Activated CD4-positive, alpha-beta memory T cell treated with anti-CD3 and anti-CD28 coated beads for 36 hours (primary cell): Measurements from ENCODE around the gene ARHGAP6. TPM values are rescaled to one million over a fixed set of nuclear protein-coding genes. Genes with fewer than 3 reads are reported as not detected.
"Not testable (repeated sequence)": the region's sequence is repeated elsewhere in the genome, so short reads cannot be mapped to it uniquely, and the experiment has no call there.

Experiments used
- CTCF ChIA-PET: fragments of 350-600 bp; sonication (Branson Sonifier 250); formaldehyde crosslinking; loops from one replicate; lab custom pipeline; 2021; ENCODE audit warnings: antibody characterized with exemption, inconsistent platforms; lab: Charles Lee
- POLR2A ChIA-PET: fragments of 350-600 bp; sonication (Branson Sonifier 250); formaldehyde crosslinking; loops from one replicate; lab custom pipeline; 2021; ENCODE audit warnings: antibody characterized with exemption; lab: Charles Lee
- DNase-seq: peaks from one replicate; pipeline ENCODE4 v3.0.0-alpha.2; 2020
- H3K27ac Mint-ChIP-seq: one replicate; pipeline ENCODE4 v1.8.0; 2021; ENCODE audit warnings: mixed read lengths
- H3K27me3 Mint-ChIP-seq: one replicate; pipeline ENCODE4 v1.8.0; 2021; ENCODE audit warnings: mixed read lengths
- H3K36me3 Mint-ChIP-seq: one replicate; pipeline ENCODE4 v1.8.0; 2021; ENCODE audit warnings: mixed read lengths
- H3K4me1 Mint-ChIP-seq: one replicate; pipeline ENCODE4 v1.8.0; 2021; ENCODE audit warnings: low read depth, mixed read lengths
- H3K4me3 Mint-ChIP-seq: one replicate; pipeline ENCODE4 v1.8.0; 2021; ENCODE audit warnings: mild to moderate bottlenecking, mixed read lengths
- H3K9me3 Mint-ChIP-seq: one replicate; pipeline ENCODE4 v1.8.0; 2021; ENCODE audit warnings: mixed read lengths
- intact Hi-C: fragments of 100-400 bp; cut with micrococcal nuclease; formaldehyde crosslinking; loops from one replicate; pipeline ENCODE4 v1.15.1; 2023
- total RNA-seq, 2 experiments: library from RNA; stranded (reverse); gene quantifications; one replicate each; pipeline ENCODE4 v1.2.3, GENCODE V29; 2021

ARHGAP6 gene
- total RNA-seq, 2 experiments from 2014 or later = not detected

GRCh38 chrX:11381464-11381863 is 284.3 kb downstream of the ARHGAP6 start:
- Mint-ChIP-seq H3K27me3 (no peaks in the 10 kb centered on the region), H3K4me3 (no peak overlapping the region), H3K9me3 (no peaks in the 10 kb centered on the region), H3K27ac (no peak overlapping the region), H3K4me1 (no peaks in the 10 kb centered on the region), H3K36me3 (no peaks in the 10 kb centered on the region)
- DNase-seq = no peak
- POLR2A ChIA-PET = no interaction called here
- CTCF ChIA-PET = interaction anchor here (0.6 to 1.6 kb wide), 2 partner anchors 10 to 322 kb away, joined by 3 to 5 read pairs; no protein-coding TSS in a partner anchor
- intact Hi-C loops = no loop called here

GRCh38 chrX:11380187-11380844 is 285.4 kb downstream of the ARHGAP6 start:
- Mint-ChIP-seq H3K27me3 (no peaks in the 10 kb centered on the region), H3K27ac (no peak overlapping the region), H3K36me3 (no peaks in the 10 kb centered on the region), H3K4me3 (no peak overlapping the region), H3K9me3 (no peaks in the 10 kb centered on the region), H3K4me1 (no peaks in the 10 kb centered on the region)
- ChIA-PET CTCF (no interaction called here), POLR2A (no interaction called here)
- DNase-seq = no peak
- intact Hi-C loops = no loop called here

GRCh38 chrX:11376163-11376562 is 289.6 kb downstream of the ARHGAP6 start:
- H3K27me3 Mint-ChIP-seq = no peaks in the 10 kb centered on the region
- no peaks in the 10 kb centered on the region for H3K9me3 Mint-ChIP-seq
- no peaks in the 10 kb centered on the region for H3K36me3 Mint-ChIP-seq
- DNase-seq = no peak
- H3K4me1 Mint-ChIP-seq = no peaks in the 10 kb centered on the region
- ChIA-PET POLR2A (no interaction called here), CTCF (no interaction called here)
- intact Hi-C loops = no loop called here
- H3K4me3 Mint-ChIP-seq = no peak overlapping the region
- no peak overlapping the region for H3K27ac Mint-ChIP-seq

GRCh38 chrX:11375614-11376119 is 290.1 kb downstream of the ARHGAP6 start:
- intact Hi-C loops = no loop called here
- Mint-ChIP-seq H3K9me3 (no peaks in the 10 kb centered on the region), H3K4me1 (no peaks in the 10 kb centered on the region), H3K27ac (no peak overlapping the region), H3K36me3 (no peaks in the 10 kb centered on the region), H3K4me3 (no peak overlapping the region), H3K27me3 (no peaks in the 10 kb centered on the region)
- CTCF ChIA-PET = no interaction called here
- POLR2A ChIA-PET = no interaction called here
- no peak for DNase-seq

DNA sequence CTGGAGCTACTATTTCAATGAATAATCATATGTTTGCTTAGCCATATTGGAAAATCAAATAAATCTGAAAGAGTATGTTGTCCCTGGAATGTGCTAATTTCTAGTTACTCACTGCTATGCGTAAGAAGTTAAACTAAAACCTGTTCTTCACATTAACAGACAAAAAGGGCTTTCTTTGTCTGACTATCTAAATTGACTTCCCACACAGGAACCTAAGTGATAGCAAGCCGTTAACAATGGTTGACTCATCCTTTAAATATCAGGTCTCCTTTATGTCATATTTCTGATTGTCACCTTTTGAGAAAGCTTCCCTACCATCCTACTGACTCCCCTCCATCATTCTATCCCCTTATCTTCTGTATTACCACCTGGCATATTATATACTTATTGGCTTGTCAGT is 291.1 kb downstream of the ARHGAP6 start:
- CTCF ChIA-PET = no interaction called here

GRCh38 chrX:11371106-11371505 is 294.6 kb downstream of the ARHGAP6 start:
- no peaks in the 10 kb centered on the region for H3K9me3 Mint-ChIP-seq

More for the DNA sequence above, 291.1 kb downstream of the ARHGAP6 start:
- no peaks in the 10 kb centered on the region for H3K27me3 Mint-ChIP-seq
- H3K4me3 Mint-ChIP-seq = no peak overlapping the region
- H3K36me3 Mint-ChIP-seq = no peaks in the 10 kb centered on the region
- POLR2A ChIA-PET = no interaction called here
- no peaks in the 10 kb centered on the region for H3K4me1 Mint-ChIP-seq
- H3K9me3 Mint-ChIP-seq = no peaks in the 10 kb centered on the region
- no peak overlapping the region for H3K27ac Mint-ChIP-seq
- intact Hi-C loops = no loop called here
- no peak for DNase-seq

GRCh38 chrX:11367609-11368430 is 297.9 kb downstream of the ARHGAP6 start:
- no peak overlapping the region for H3K27ac Mint-ChIP-seq
- H3K36me3 Mint-ChIP-seq = no peaks in the 10 kb centered on the region
- CTCF ChIA-PET = no interaction called here
- no peak for DNase-seq
- POLR2A ChIA-PET = no interaction called here
- no peak overlapping the region for H3K4me3 Mint-ChIP-seq
- no peaks in the 10 kb centered on the region for H3K4me1 Mint-ChIP-seq
- intact Hi-C loops = no loop called here
- H3K27me3 Mint-ChIP-seq = no peaks in the 10 kb centered on the region
- H3K9me3 Mint-ChIP-seq = peaks cover 2% of the 10 kb centered on the region

More at GRCh38 chrX:11371106-11371505, 294.6 kb downstream of the ARHGAP6 start:
- intact Hi-C loops = no loop called here
- no peak overlapping the region for H3K4me3 Mint-ChIP-seq
- DNase-seq = no peak
- H3K36me3 Mint-ChIP-seq = no peaks in the 10 kb centered on the region
- POLR2A ChIA-PET = no interaction called here
- CTCF ChIA-PET = no interaction called here
- H3K27ac Mint-ChIP-seq = no peak overlapping the region
- no peaks in the 10 kb centered on the region for H3K4me1 Mint-ChIP-seq
- H3K27me3 Mint-ChIP-seq = no peaks in the 10 kb centered on the region

GRCh38 chrX:11366998-11367595 is 298.6 kb downstream of the ARHGAP6 start:
- ChIA-PET CTCF (no interaction called here), POLR2A (no interaction called here)
- H3K4me3 Mint-ChIP-seq = no peak overlapping the region
- H3K4me1 Mint-ChIP-seq = no peaks in the 10 kb centered on the region
- no peaks in the 10 kb centered on the region for H3K36me3 Mint-ChIP-seq
- peaks cover 2% of the 10 kb centered on the region for H3K9me3 Mint-ChIP-seq
- H3K27ac Mint-ChIP-seq = no peak overlapping the region
- H3K27me3 Mint-ChIP-seq = no peaks in the 10 kb centered on the region
- intact Hi-C loops = no loop called here
- DNase-seq = no peak

- CTCF ChIA-PET = no interaction called here
- intact Hi-C loops = no loop called here
- H3K9me3 Mint-ChIP-seq = peaks cover 2% of the 10 kb centered on the region
- no peak overlapping the region for H3K4me3 Mint-ChIP-seq
- DNase-seq = no peak
- POLR2A ChIA-PET = no interaction called here
- no peaks in the 10 kb centered on the region for H3K27me3 Mint-ChIP-seq
- H3K36me3 Mint-ChIP-seq = no peaks in the 10 kb centered on the region
- no peak overlapping the region for H3K27ac Mint-ChIP-seq
- H3K4me1 Mint-ChIP-seq = no peaks in the 10 kb centered on the region
Observed at GRCh38 chrX:11365426-11365825, 300.3 kb downstream of the ARHGAP6 start.

DNA sequence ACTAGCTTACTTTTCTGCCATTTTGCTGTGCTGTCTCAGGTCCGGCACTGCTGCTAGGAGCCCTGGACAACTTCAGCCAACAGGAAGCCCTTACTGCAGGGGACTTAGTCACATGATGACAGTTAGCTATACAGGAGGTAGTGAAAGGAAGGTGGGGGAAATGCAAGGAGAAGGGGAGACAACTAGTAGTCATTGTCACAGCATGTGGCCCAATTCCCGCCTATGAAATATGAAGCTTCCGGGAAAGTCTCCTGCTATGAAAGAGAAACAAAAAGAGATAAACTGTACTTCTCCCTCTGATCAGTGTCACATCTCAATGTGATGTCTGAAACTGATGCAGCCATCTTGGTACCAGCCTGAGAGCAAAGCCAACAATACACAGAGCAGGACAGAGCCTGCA is 300.9 kb downstream of the ARHGAP6 start:
- no peak for DNase-seq
- no peak overlapping the region for H3K27ac Mint-ChIP-seq
- ChIA-PET CTCF (no interaction called here), POLR2A (no interaction called here)
- H3K4me3 Mint-ChIP-seq = no peak overlapping the region
- H3K27me3 Mint-ChIP-seq = no peaks in the 10 kb centered on the region
- peaks cover 2% of the 10 kb centered on the region for H3K9me3 Mint-ChIP-seq
- no peaks in the 10 kb centered on the region for H3K36me3 Mint-ChIP-seq
- H3K4me1 Mint-ChIP-seq = no peaks in the 10 kb centered on the region
- intact Hi-C loops = no loop called here

- CTCF ChIA-PET, H3K27ac Mint-ChIP-seq, POLR2A ChIA-PET, H3K9me3 Mint-ChIP-seq, H3K27me3 Mint-ChIP-seq, H3K4me3 Mint-ChIP-seq, DNase-seq, intact Hi-C loops, H3K4me1 Mint-ChIP-seq, H3K36me3 Mint-ChIP-seq: not testable (repeated sequence)
Observed at GRCh38 chrX:11363825-11364224, 301.9 kb downstream of the ARHGAP6 start.

- peaks cover 2% of the 10 kb centered on the region for H3K9me3 Mint-ChIP-seq
- intact Hi-C loops = no loop called here
Observed at GRCh38 chrX:11363069-11363594, 302.6 kb downstream of the ARHGAP6 start.

More at GRCh38 chrX:11363069-11363594, 302.6 kb downstream of the ARHGAP6 start:
- no peak overlapping the region for H3K4me3 Mint-ChIP-seq
- H3K36me3 Mint-ChIP-seq = no peaks in the 10 kb centered on the region
- no peak for DNase-seq
- no peaks in the 10 kb centered on the region for H3K4me1 Mint-ChIP-seq
- CTCF ChIA-PET = no interaction called here
- H3K27me3 Mint-ChIP-seq = no peaks in the 10 kb centered on the region
- H3K27ac Mint-ChIP-seq = no peak overlapping the region
- POLR2A ChIA-PET = no interaction called here
